HG02870 (cell line): ENCODE data around the gene YPEL2.

Experiments
- ATAC-seq: cut with Tn5 transposase; IDR thresholded peaks from one replicate; pipeline ENCODE4 v1.9.1; 2021; ENCODE audit warnings: mild to moderate bottlenecking, moderate library complexity; ENCODE audit not compliant: unreplicated experiment

Gene YPEL2

DNA sequence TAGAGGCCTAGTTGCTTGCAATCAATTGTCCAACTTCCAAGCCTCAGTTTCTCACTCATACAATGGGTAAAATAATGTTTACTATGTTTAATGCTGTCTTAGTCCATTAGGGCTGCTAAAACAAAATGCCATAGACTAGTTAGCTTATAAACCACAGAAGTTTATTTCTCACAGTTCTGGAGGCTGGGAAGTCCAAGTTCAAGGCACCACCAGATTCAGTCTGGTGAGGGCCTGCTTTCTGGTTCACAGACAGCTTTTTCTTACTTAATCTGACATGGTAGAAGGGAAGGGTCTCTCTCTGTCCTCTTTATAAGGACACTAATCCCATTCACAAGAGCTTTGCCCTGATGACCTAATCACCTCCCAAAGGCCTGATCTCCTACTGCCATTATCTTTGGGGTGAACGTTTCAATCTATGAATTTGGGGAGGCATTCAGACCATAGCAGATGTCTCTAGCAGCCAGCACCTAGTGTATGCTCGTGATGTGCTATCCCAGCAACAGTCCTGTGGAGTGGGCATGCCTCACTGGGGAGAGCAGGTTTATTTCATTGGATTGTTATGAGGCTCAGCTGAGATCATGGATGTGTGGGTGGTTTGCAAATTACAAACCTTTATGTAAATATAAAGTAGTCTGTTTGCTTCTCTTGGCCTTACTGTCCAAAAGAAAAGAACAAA lies 25.2 kb downstream of the YPEL2 start:
- ATAC-seq = no peak

DNA sequence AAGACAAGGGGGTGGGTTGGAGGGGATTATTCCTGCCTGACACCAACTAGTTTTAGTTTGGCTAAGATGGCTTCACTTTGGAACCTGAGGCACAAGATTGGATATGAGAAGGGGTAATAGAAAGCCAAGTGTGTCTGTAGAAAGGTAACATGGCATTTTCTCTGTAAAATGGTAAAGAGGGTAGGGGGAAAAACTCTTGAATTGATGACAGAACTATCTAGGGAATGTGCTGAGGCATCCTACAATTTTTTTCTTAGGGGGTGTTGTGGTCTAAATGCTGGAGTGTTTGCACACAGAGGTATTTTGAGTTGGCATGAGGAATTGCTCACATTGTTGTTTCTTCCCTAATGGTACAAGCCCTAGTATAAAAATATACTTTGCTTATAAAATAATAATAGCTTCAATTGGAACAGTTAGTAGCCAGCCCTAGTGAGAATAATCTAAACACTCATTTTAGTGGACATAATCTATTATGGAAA lies 25.8 kb downstream of the YPEL2 start:
- no peak for ATAC-seq

GRCh38 chr17:59357929-59358328 lies 26.5 kb downstream of the YPEL2 start:
- ATAC-seq = no peak

DNA sequence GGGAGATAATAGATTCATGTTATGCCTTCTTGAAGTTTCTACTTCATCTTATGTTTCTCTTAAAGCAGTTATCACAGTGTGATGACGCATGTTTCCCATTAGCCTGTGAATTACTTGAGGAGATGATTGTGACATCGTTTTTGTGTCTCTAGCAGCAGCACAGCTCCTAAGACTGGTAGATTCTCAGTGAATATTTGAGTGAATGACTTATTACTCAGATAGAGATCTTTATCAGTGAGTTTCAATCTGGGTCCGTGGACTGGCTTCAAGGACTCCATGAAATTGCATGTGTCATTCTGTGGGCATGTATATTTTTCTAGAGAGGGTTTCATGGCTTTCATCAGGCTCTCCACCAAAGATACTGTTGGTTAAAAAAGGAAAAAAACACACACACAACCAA lies 29.9 kb downstream of the YPEL2 start:
- ATAC-seq = no peak

GRCh38 chr17:59361916-59362810 lies 30.7 kb downstream of the YPEL2 start:
- peak; percentile 47 for ATAC-seq

GRCh38 chr17:59362811-59363205 lies 31.4 kb downstream of the YPEL2 start:
- no peak for ATAC-seq

- no peak for ATAC-seq
Observed at GRCh38 chr17:59365383-59365981, 34.0 kb downstream of the YPEL2 start.

- ATAC-seq = no peak
Observed at GRCh38 chr17:59366040-59366757, 34.7 kb downstream of the YPEL2 start.

GRCh38 chr17:59366773-59367656 lies 35.6 kb downstream of the YPEL2 start:
- ATAC-seq = no peak

DNA sequence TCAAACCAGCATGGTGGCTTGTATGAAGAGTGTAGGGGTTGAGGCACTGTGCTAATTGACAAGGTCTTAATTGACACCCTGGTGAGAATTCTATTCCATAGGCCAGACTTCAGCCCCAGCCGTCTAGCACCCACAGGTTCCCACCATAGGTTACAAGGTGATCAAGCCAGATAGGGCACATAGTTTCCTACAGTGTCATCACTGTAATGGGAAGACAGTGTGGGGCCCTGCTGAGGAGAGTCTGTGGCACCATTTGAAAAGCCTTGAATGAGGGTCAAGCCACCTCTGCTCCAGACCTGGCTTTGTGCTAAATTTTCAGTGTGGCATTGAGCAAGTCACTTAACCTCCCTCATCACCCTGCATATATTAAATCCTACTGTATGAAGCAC lies 36.2 kb downstream of the YPEL2 start:
- no peak for ATAC-seq

GRCh38 chr17:59368218-59368857 lies 36.9 kb downstream of the YPEL2 start:
- no peak for ATAC-seq

- no peak for ATAC-seq
Observed at GRCh38 chr17:59369031-59369975, 37.8 kb downstream of the YPEL2 start.

DNA sequence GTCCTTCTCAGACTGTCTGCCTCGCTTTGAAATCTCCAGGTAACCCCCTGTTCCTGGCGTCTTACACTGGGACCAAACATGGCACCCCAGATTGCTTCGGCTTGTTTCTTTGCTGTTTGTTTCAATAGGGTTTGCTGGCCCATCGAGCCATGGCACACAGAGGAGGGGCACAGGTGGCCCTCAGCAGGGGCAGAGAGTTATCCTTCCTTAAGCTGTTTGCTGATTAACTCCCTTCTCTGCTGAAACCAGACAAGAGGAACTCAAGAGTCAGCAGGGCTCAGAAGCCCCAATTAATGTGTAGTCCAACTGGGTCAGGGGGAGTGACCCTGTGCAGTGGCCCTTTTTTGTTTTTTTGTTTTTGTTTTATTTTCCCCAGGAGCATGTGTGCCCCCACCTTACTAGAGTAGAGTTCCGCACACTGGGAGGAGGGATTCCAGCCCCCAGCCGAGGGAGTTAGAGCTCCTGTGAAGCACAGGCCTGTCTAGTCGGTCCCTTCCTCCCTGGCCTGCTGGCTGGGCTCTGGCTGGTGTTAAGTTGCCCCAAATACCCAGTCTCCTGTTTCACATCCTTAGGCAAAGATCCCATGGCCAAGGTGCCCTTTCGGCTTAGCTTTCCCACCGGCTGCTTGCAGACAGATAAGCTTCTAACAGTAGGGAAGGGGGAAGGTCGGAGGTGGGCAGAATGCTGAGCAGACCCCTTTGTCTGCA lies 39.3 kb downstream of the YPEL2 start:
- ATAC-seq = no peak

DNA sequence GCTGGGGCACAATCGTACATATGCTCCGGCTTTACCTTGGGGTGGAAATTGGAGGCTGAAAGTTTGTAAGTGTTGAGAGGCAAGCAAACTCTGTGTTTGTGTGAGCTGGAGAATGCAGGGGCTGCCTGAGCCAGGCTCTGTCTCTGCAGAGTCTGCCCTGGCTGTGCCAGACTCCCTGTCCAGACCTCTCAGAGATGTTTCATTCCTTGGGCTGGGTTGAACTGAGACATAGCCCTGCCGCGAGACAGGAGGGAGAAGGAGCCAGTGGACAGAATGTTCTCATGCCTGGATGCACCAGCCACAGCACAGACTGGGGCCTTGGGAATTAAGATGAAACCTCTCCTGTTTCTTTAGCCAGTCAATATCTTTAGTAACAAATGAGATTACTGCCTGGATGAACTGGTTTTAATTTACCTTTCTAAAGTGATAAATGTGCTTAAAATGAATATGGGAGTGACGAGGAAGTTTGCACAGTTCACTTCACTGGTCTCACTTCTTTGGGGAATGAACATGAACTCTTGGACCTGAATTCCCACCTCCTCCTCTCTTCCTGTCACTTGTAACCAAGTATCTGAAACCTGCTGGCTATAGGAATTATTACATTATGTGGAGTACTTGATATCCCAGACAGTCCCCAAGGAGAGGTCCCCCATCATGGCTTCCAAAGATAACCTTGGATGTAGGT lies 40.1 kb downstream of the YPEL2 start:
- ATAC-seq = no peak

GRCh38 chr17:59372138-59372751 lies 40.8 kb downstream of the YPEL2 start:
- peak; percentile 55 for ATAC-seq

- no peak for ATAC-seq
Observed at GRCh38 chr17:59373882-59374495, 42.5 kb downstream of the YPEL2 start.
